ENCODE data around the gene XIST.
"Not testable (repeated sequence)": the region's sequence is repeated elsewhere in the genome, so short reads cannot be mapped to it uniquely, and the experiment has no call there.

Gene XIST

DNA sequence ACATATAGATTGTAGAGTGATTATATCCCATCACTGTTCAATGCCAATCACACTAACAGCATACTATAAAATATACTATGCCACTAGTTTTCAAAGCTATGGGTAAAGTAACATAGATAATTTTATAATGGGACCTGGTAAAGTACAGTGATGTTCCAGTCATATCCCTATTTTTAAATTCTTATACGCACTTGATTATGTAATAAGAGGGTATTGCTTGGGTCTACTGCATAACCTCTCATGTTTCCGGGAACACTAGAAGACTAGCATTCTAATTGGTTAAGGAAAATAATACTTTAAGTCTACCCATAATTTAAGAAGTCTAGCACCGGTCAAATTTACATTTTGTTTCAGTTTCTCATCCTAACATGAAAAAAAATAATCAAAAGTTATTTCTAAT is 14.4 kb downstream of the XIST start:
- no peak for DNase-seq

GRCh38 chrX:73836956-73837477 is 15.5 kb downstream of the XIST start:
- no peak for DNase-seq

DNA sequence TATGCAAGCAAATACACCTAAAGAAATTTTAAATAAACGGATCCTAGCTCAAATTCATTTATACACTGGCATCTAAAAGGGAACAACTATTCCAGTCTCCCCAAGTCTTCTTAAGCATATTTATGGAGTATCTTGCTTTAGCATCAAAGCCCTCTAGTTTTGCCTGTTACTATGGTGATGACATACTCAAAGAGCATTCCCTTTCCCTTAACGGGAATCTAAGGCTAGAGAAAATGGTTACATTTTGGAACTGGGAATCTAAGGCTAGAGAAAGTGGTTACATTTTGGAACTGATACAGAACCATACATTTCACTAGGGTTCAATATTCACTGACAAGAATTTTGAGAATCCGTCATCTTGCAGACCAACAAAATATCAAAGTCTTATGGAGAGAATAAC is 18.3 kb downstream of the XIST start:
- no peak for DNase-seq

- no peak for DNase-seq
These were observed 20.2 kb downstream of the XIST start for GRCh38 chrX:73832319-73832718.

DNA sequence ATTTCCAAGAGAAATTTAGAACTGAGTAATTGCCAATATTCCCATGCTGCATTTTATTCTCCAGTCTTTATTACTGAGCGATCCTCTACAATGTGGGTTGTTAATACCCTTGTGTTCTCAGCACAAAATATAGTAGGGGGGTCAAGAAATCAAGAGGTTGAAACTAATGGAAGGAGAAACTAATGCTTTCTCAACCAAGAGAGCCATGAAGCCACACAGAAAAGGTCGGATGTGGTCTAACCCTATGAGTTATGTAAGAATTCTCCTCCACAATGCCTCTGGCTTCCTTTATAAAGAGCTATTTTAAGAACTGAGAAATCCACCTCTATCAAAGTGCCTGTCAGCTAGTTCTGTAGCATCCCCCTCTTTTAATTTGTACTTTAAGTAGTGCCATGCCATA is 21.0 kb downstream of the XIST start:
- DNase-seq, result no peak

- no peak for DNase-seq
These were observed 21.8 kb downstream of the XIST start for GRCh38 chrX:73830489-73831414.

- no peak for DNase-seq
These were observed 22.5 kb downstream of the XIST start for GRCh38 chrX:73829890-73830466.

DNA sequence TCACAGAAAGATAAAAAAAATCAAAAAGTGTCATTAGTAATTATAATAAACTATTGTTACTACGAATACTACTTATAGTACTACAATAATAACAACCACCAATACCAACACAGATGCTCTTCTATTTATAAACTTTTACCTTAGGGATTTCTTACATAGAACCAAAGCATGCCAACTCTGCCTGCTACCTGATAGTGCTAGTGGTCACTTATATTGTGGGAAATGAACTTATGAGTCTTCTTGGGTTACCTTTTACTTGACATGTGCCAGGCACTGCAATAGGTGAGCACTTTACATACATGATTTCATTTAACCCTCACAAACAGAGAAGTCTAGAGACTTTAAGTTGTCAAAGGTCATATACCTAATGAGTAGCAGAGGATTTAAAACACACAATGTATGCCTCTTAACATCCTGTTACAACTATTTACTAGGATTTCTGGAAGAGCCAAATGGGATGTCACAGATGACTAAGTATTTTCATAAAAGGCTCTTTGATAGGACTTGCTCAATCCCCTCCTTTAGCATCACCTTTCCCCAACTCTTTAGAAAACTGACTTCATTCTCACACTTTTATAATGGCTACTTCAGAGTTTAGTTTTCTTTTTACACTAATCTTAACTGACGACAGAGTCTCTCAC is 24.3 kb downstream of the XIST start:
- DNase-seq, result no peak

- no peak for DNase-seq
These were observed 25.1 kb downstream of the XIST start for GRCh38 chrX:73827406-73827805.

- DNase-seq, result no peak
These were observed 25.5 kb downstream of the XIST start for GRCh38 chrX:73826996-73827395.

DNA sequence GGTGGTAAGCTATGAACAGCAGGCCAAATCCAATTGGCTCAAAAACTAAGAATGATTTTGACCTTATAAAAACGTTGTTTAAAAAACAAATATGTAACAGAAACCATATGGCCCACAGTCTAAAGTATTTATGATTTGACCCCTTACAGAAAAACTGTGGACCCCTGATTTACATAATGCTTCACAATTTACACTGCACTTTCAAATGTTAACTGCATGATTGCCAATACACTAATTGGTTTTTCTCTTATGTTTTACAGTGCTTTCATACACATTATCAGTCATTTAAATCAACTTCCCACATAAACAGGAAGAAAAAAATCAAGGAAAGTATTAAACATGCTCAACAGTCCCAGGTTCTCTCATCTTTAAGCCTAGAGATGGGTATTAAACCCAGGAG is 26.9 kb downstream of the XIST start:
- no peak for DNase-seq

GRCh38 chrX:73823473-73824004 is 29.0 kb downstream of the XIST start:
- no peak for DNase-seq

GRCh38 chrX:73822775-73823174 is 29.7 kb downstream of the XIST start:
- DNase-seq, result no peak

DNA sequence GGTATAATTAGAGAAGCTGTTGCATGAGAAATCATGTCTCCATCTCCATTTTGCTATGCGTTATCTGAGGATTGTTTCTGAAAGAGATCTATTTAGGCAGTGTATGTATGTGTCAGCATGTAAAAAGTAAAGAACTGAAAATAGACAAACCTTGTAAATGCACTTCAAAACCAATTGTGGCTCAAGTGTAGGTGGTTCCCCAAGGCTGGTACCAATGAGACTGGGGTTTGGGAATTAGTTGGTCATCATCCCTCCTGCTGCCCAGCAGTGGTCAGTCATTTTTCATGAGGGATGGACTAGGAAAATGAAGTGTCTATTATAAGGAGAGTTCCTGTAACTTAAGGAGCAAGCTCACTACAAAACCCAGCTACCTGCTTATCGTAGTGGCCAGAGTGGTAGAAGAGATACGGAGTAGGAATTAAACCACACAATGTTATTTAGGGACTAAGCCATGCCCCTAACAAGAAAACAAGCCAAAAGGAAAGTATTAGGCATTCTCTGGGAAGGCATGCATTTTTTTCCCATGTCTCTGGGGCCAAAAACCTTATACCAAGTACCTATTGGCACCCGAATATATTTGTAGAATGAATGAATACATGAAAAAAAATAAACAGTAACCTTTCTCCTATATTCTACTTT is 30.5 kb downstream of the XIST start:
- DNase-seq, result no peak

GRCh38 chrX:73819864-73820558 is 32.5 kb downstream of the XIST start:
- DNase-seq, result not testable (repeated sequence)

- no peak for DNase-seq
These were observed 34.1 kb downstream of the XIST start for GRCh38 chrX:73818200-73819116.

DNA sequence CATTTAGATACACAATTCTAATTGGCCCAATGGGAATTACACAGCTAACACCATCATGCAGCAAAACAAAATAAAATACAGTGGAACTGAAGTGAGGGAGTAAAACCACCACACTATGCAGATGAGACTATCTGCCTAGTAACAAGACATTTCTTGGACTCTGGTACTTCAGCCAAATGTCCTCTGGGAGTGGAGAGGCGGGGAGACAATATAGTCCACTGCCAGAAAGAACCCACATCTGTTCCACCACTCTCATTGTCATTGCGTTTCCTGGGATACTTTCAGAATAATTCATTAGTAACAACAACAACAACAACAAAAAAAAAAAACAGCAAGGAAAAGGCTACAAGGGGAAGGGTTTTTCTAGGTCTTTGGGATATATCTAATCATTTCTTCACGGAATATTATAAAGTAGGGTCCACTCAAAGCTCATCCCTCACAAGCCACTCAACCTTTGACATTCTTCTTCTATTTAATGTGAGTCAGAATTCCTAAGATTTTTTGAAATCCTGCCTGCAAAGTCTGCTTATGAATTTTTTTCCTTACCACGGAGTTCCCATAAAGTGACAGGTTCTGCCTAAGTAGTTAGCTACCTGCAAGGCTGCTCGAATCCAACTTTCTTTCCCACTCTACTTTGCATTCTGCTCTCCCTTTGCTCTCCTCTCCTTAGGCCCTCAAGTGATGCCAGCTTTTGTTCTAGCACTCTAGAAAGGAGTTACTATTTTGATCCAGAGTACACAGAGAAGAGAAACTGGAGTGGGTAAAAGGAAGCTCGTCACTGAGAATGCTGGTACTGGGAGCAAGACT is 34.9 kb downstream of the XIST start:
- no peak for DNase-seq

- DNase-seq, result no peak
These were observed 40.3 kb downstream of the XIST start for GRCh38 chrX:73812256-73812655.

DNA sequence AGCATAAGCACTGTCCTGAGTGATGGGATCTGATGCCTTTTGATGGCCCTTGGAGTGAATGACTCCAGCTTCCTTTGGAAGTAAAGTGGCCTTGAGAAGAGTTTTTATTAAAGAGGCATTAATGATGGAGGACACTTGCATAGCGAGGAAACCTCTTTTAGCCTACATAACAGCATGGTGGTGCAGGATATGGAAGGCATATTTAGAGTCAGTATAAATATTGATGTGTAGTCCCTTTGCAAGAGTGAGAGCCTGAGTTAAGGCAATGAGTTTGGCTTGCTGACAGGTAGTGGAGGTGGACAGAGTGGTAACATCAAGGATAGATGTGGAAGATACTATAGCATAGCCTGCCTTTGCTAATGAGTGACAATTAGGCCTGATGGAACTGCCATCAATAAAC is 48.4 kb downstream of the XIST start:
- DNase-seq, result not testable (repeated sequence)

- DNase-seq, result no peak
These were observed 52.6 kb downstream of the XIST start for GRCh38 chrX:73799888-73800287.
